ENCODE measurements around the gene ROBO1.
A peak's percentile ranks its signal among the peaks of the same experiment; 100 is the strongest.

Gene ROBO1

GRCh38 chr3:79040701-79041100, 727.1 kb downstream of the ROBO1 start:
- no peak for DNase-seq

- DNase-seq, result no peak
Observed at GRCh38 chr3:79040091-79040490, 727.7 kb downstream of the ROBO1 start.

- DNase-seq, result no peak
Observed at GRCh38 chr3:79039192-79039591, 728.6 kb downstream of the ROBO1 start.

- no peak for DNase-seq
Observed at GRCh38 chr3:79038636-79039035, 729.2 kb downstream of the ROBO1 start.

- no peak for DNase-seq
Observed at GRCh38 chr3:79038057-79038456, 729.7 kb downstream of the ROBO1 start.

- DNase-seq, result peak; percentile 64
Observed at GRCh38 chr3:79032686-79033318, 735.0 kb downstream of the ROBO1 start.

GRCh38 chr3:79030157-79030556, 737.6 kb downstream of the ROBO1 start:
- DNase-seq, result no peak

- DNase-seq, result no peak
Observed at GRCh38 chr3:79028916-79029315, 738.9 kb downstream of the ROBO1 start.

GRCh38 chr3:79027593-79027992, 740.2 kb downstream of the ROBO1 start:
- DNase-seq, result peak; percentile 17

GRCh38 chr3:79019924-79020173, 747.9 kb downstream of the ROBO1 start:
- no peak for DNase-seq

GRCh38 chr3:79019137-79019923, 748.5 kb downstream of the ROBO1 start:
- peak; percentile 91 for DNase-seq

- peak; percentile 55 for DNase-seq
Observed at GRCh38 chr3:79018671-79019136, 749.1 kb downstream of the ROBO1 start.

GRCh38 chr3:79018265-79018664, 749.5 kb downstream of the ROBO1 start:
- peak; percentile 32 for DNase-seq

- DNase-seq, result no peak
Observed at GRCh38 chr3:79016587-79017376, 751.0 kb downstream of the ROBO1 start.

GRCh38 chr3:79015854-79016253, 751.9 kb downstream of the ROBO1 start:
- no peak for DNase-seq

GRCh38 chr3:79012946-79013362, 754.8 kb downstream of the ROBO1 start:
- peak; percentile 42 for DNase-seq

GRCh38 chr3:79012530-79012913, 755.3 kb downstream of the ROBO1 start:
- DNase-seq, result no peak

- peak; percentile 48 for DNase-seq
Observed at GRCh38 chr3:79011821-79012529, 755.8 kb downstream of the ROBO1 start.

GRCh38 chr3:79009861-79010260, 757.9 kb downstream of the ROBO1 start:
- DNase-seq, result no peak

- no peak for DNase-seq
Observed at GRCh38 chr3:79006077-79006476, 761.7 kb downstream of the ROBO1 start.

- no peak for DNase-seq
Observed at GRCh38 chr3:79005084-79005483, 762.7 kb downstream of the ROBO1 start.

GRCh38 chr3:79003994-79004393, 763.8 kb downstream of the ROBO1 start:
- DNase-seq, result no peak

Measured in NCI-H345 (cell line).